Liver (tissue), 9 donors: ENCODE measurements around the gene SLC5A6. TPM values are rescaled to one million over a fixed set of nuclear protein-coding genes. Genes with fewer than 3 reads are reported as not detected.
A peak's percentile ranks its signal among the peaks of the same experiment; 100 is the strongest.

Experiments
- DNase-seq: peaks from one replicate; pipeline ENCODE4 v3.0.0-alpha.2; 2017; ENCODE audit warnings: low spot score
- H3K27ac ChIP-seq, 2 donors: one replicate each; pipeline ENCODE4 v1.7.0; 2013; ENCODE audit warnings: inconsistent platforms in 2 of 2, low read length in 2 of 2, control low read depth in 1 of 2, low read depth in 1 of 2, mild to moderate bottlenecking in 1 of 2
- H3K27me3 ChIP-seq, 4 donors: one replicate each; pipeline versions ENCODE4 v1.6.1 to v1.7.0; 2013; ENCODE audit warnings: low read length in 3 of 4, inconsistent platforms in 1 of 4, mild to moderate bottlenecking in 1 of 4, moderate library complexity in 1 of 4; ENCODE audit not compliant: control insufficient read depth in 4 of 4, insufficient read depth in 4 of 4
- H3K36me3 ChIP-seq, 4 donors: one replicate each; pipeline versions ENCODE4 v1.6.1 to v1.7.0; 2013; ENCODE audit warnings: low read length in 3 of 4, mild to moderate bottlenecking in 3 of 4, low read depth in 1 of 4, moderate library complexity in 1 of 4; ENCODE audit not compliant: control insufficient read depth in 4 of 4, insufficient read depth in 3 of 4
- H3K4me1 ChIP-seq, 4 donors: one replicate each; pipeline versions ENCODE4 v1.6.1 to v1.7.0; 2013; ENCODE audit warnings: low read length in 3 of 4, mild to moderate bottlenecking in 3 of 4, moderate library complexity in 1 of 4; ENCODE audit not compliant: control insufficient read depth in 4 of 4, insufficient read depth in 4 of 4
- H3K4me3 ChIP-seq, 3 donors: one replicate each; pipeline versions ENCODE4 v1.6.1 to v1.7.0; 2013; ENCODE audit warnings: low read length in 3 of 3, control low read depth in 1 of 3, low read depth in 1 of 3, mild to moderate bottlenecking in 1 of 3
- H3K9ac ChIP-seq, 2 donors: one replicate each; pipeline ENCODE4 v1.7.0; 2013; ENCODE audit warnings: low read length in 2 of 2, mild to moderate bottlenecking in 2 of 2, moderate library complexity in 2 of 2, control low read depth in 1 of 2, low read depth in 1 of 2
- H3K9me3 ChIP-seq, 4 donors: one replicate each; pipeline versions ENCODE4 v1.6.1 to v1.7.0; 2013; ENCODE audit warnings: low read length in 3 of 4; ENCODE audit not compliant: control insufficient read depth in 4 of 4
- ATF3 ChIP-seq: IDR thresholded peaks from 2 replicates; pipeline ENCODE4 v1.6.1; 2016; ENCODE audit warnings: antibody characterized with exemption
- CTCF ChIP-seq: fragments of 150-350 bp; IDR thresholded peaks from 2 replicates; pipeline ENCODE4 v1.5.1; 2017; ENCODE audit warnings: improper control_type of control experiment, low read depth, low read length; ENCODE audit not compliant: missing input control
- EGR1 ChIP-seq, 2 donors: IDR thresholded peaks; 2 replicates each; pipeline ENCODE4 v1.6.1; 2016 to 2018; ENCODE audit warnings: antibody characterized with exemption in 2 of 2, low read depth in 2 of 2
- FOXA1 ChIP-seq: IDR thresholded peaks from 2 replicates; pipeline ENCODE4 v1.6.1; 2016; ENCODE audit warnings: antibody characterized with exemption
- FOXA2 ChIP-seq: IDR thresholded peaks from 2 replicates; pipeline ENCODE4 v1.6.1; 2016; ENCODE audit warnings: antibody characterized with exemption
- GABPA ChIP-seq, 2 donors: IDR thresholded peaks in 1 of 2; conservative IDR thresholded peaks in 1 of 2; 2 replicates each; pipeline ENCODE4 v1.6.1; 2016; ENCODE audit warnings: antibody characterized with exemption in 2 of 2, mild to moderate bottlenecking in 1 of 2, moderate library complexity in 1 of 2
- HNF4A ChIP-seq, 2 donors: conservative IDR thresholded peaks; 2 replicates each; pipeline ENCODE4 v1.6.1; 2016; ENCODE audit warnings: antibody characterized with exemption in 2 of 2, mild to moderate bottlenecking in 2 of 2
- HNF4G ChIP-seq: IDR thresholded peaks from 2 replicates; pipeline ENCODE4 v1.6.1; 2016; ENCODE audit warnings: antibody characterized with exemption
- JUND ChIP-seq, 2 donors: IDR thresholded peaks; 2 replicates each; pipeline ENCODE4 v1.6.1; 2016; ENCODE audit warnings: antibody characterized with exemption in 2 of 2
- MAX ChIP-seq: IDR thresholded peaks from 2 replicates; pipeline ENCODE4 v1.6.1; 2016; ENCODE audit warnings: antibody characterized with exemption
- NR2F2 ChIP-seq: IDR thresholded peaks from 2 replicates; pipeline ENCODE4 v1.6.1; 2016; ENCODE audit warnings: antibody characterized with exemption
- RAD21 ChIP-seq, 2 donors: IDR thresholded peaks; 2 replicates each; pipeline ENCODE4 v1.6.1; 2016; ENCODE audit warnings: antibody characterized with exemption in 2 of 2, mild to moderate bottlenecking in 2 of 2
- REST ChIP-seq: IDR thresholded peaks from 2 replicates; pipeline ENCODE4 v1.6.1; 2016; ENCODE audit warnings: antibody characterized with exemption, mild to moderate bottlenecking
- RXRA ChIP-seq, 2 donors: IDR thresholded peaks; 2 replicates each; pipeline ENCODE4 v1.6.1; 2017 to 2018; ENCODE audit warnings: antibody characterized with exemption in 2 of 2, mild to moderate bottlenecking in 1 of 2
- SP1 ChIP-seq: IDR thresholded peaks from 2 replicates; pipeline ENCODE4 v1.6.1; 2018; ENCODE audit warnings: antibody characterized with exemption, mild to moderate bottlenecking
- TAF1 ChIP-seq: conservative IDR thresholded peaks from 2 replicates; pipeline ENCODE4 v1.6.1; 2016; ENCODE audit warnings: antibody characterized with exemption, mild to moderate bottlenecking
- YY1 ChIP-seq: IDR thresholded peaks from 2 replicates; pipeline ENCODE4 v1.6.1; 2016; ENCODE audit warnings: antibody characterized with exemption, mild to moderate bottlenecking
- ZBTB33 ChIP-seq: IDR thresholded peaks from 2 replicates; pipeline ENCODE4 v1.6.1; 2016; ENCODE audit warnings: antibody characterized with exemption
- WGBS: extraction: QIAGEN DNeasy Blood & Tissue Kit; methylation state at CpG from one replicate; pipeline ENCODE4 v1.1.7; 2013; 5-methylcytosine and 5-hydroxymethylcytosine counted together
- polyA plus RNA-seq, 2 donors: library from polyadenylated mRNA; stranded (reverse) in 1 of 2; unstranded in 1 of 2; fragments of 200-250 nt in 1 of 2; fragments of >200 nt in 1 of 2; fragmentation: Nextera tagmentation in 1 of 2; extraction: Ambion mirVana in 1 of 2; gene quantifications; one replicate each; pipeline versions ENCODE4 v1.2.1 to v1.2.3, GENCODE V29; 2013 to 2015
- total RNA-seq, 2 donors: library from RNA; depleted of rRNA; stranded (reverse); fragments of >200 nt; gene quantifications; one replicate each; pipeline ENCODE4 v1.2.3, GENCODE V29; 2014
- donor health status: healthy.
- donor health status: healthy.
- donor health status: healthy.
- donor health status: healthy.
- donor health status: healthy.

SLC5A6 gene
- total and polyA plus RNA-seq, 4 donors: 12.5 to 217 (median 73.0) TPM

- peak within 1 kb of the TSS; percentile 59 to 74 (median 60) for H3K4me3 ChIP-seq
- no peaks in the 10 kb centered on the region for H3K27me3 ChIP-seq
- DNase-seq: peak; percentile 86
- H3K4me1 ChIP-seq: peaks cover 0 to 25% (median 11%) of the 10 kb centered on the region in 4 donors
- peak within 1 kb of the TSS; percentile 44 to 71 for H3K27ac ChIP-seq
- H3K9ac ChIP-seq: peak within 1 kb of the TSS in 1 of 2 donors; percentile 51
- peaks cover 2 to 21% (median 14%) of the 10 kb centered on the region in 4 donors for H3K36me3 ChIP-seq
- TF ChIP-seq RAD21 (IDR thresholded peaks at IDR 0.05) (peak; percentile 30 to 61), GABPA (IDR thresholded peaks at IDR 0.05 in 1 of 2, conservative IDR thresholded peaks at IDR 0.05 in 1 of 2) (no peak), SP1 (no peak), CTCF (peak; percentile 24), RXRA (IDR thresholded peaks at IDR 0.05) (no peak), REST (no peak), ZBTB33 (no peak), NR2F2 (no peak), ATF3 (no peak), MAX (peak; percentile 57), YY1 (no peak), TAF1 (no peak), HNF4G (no peak), EGR1 (IDR thresholded peaks at IDR 0.05; ENCODE audit: low read depth in 2 of 2) (no peak), HNF4A (conservative IDR thresholded peaks at IDR 0.05) (no peak), FOXA2 (no peak), FOXA1 (no peak), JUND (IDR thresholded peaks at IDR 0.05) (no peak)
- H3K9me3 ChIP-seq: no peaks in the 10 kb centered on the region
- 10% methylated on average over 72 of the region's 72 CpGs for WGBS
Observed at GRCh38 chr2:27217173-27218121, 5.4 kb upstream of the SLC5A6 start, which contains the start of gene CAD. TSS of gene CAD (plus strand) at chr2:27217369. CDS start at chr2:27217552, 183 bp downstream.
